Osteocyte (in vitro differentiated cells): ENCODE measurements around the gene FBLN2. TPM values are rescaled to one million over a fixed set of nuclear protein-coding genes. Genes with fewer than 3 reads are reported as not detected.

Experiments used
- DNase-seq: peaks from one replicate; pipeline ENCODE4 v3.0.0; 2021; ENCODE audit warnings: mixed read lengths; ENCODE audit not compliant: unreplicated experiment; ENCODE audit errors: extremely low spot score
- H3K27ac Mint-ChIP-seq: one replicate; pipeline ENCODE4 v1.8.0; 2021; ENCODE audit warnings: mild to moderate bottlenecking, mixed read lengths; ENCODE audit not compliant: unreplicated experiment
- H3K27me3 Mint-ChIP-seq: one replicate; pipeline ENCODE4 v1.8.0; 2021; ENCODE audit warnings: mixed read lengths; ENCODE audit not compliant: unreplicated experiment
- H3K36me3 Mint-ChIP-seq: one replicate; pipeline ENCODE4 v1.8.0; 2021; ENCODE audit warnings: mixed read lengths; ENCODE audit not compliant: unreplicated experiment
- H3K4me1 Mint-ChIP-seq: one replicate; pipeline ENCODE4 v1.8.0; 2021; ENCODE audit warnings: mixed read lengths; ENCODE audit not compliant: unreplicated experiment
- H3K4me3 Mint-ChIP-seq: one replicate; pipeline ENCODE4 v1.8.0; 2021; ENCODE audit warnings: mild to moderate bottlenecking, moderate library complexity, mixed read lengths; ENCODE audit not compliant: unreplicated experiment
- H3K9me3 Mint-ChIP-seq: one replicate; pipeline ENCODE4 v1.8.0; 2021; ENCODE audit warnings: mixed read lengths; ENCODE audit not compliant: unreplicated experiment
- CTCF ChIP-seq: fragments of 200-600 bp; sonication (generic); IDR thresholded peaks from 2 replicates; pipeline ENCODE4 v1.5.0; 2021; ENCODE audit warnings: antibody characterized with exemption, mild to moderate bottlenecking, moderate library complexity
- total RNA-seq: library from RNA; stranded (reverse); gene quantifications from 2 replicates; pipeline ENCODE4 v1.2.1, GENCODE V29; 2021

The FBLN2 gene
- total RNA-seq, 1 donor from 2014 or later = 215 TPM

DNA sequence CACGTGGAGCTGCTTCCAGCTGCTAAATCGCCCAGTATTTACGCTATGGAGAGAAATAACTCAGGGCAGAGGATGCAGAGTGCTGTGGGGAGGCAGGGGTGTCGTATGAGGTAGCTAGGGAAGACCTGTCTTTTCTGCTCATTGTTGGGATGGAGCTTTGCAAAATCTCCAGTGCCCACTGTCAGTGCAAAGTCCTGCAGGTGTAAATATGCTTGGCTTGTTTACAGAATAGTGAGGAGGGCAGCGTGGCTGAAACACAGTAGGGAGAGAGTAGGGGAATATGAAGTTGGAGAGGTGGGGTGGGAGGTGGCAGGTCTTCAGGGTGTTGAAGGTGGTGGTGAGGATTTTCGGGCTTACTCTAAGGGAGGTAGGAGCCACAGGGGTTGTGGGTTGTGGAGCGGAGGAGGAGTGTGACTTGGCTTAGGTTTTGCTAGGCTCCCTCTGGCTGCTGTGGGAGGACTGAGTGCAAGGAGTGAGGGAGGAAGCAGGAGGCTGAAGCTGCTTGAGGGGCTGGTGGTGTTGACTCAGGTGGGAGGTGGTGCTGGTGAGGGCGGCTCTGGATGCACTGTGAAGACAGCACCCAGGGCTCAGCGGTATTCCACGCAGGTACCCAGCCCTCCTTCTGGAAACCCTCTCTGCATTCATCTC is 125.7 kb downstream of the FBLN2 start:
- no peaks in the 10 kb centered on the region for H3K36me3 Mint-ChIP-seq
- no peaks in the 10 kb centered on the region for H3K9me3 Mint-ChIP-seq
- H3K27ac Mint-ChIP-seq = no peak overlapping the region
- H3K4me3 Mint-ChIP-seq = no peak overlapping the region
- no peak for TF ChIP-seq CTCF
- no peaks in the 10 kb centered on the region for H3K4me1 Mint-ChIP-seq
- DNase-seq = no peak
- H3K27me3 Mint-ChIP-seq = peaks cover 33% of the 10 kb centered on the region

- Mint-ChIP-seq H3K4me3 (no peak overlapping the region), H3K36me3 (no peaks in the 10 kb centered on the region), H3K4me1 (no peaks in the 10 kb centered on the region), H3K27me3 (peaks cover 29% of the 10 kb centered on the region), H3K27ac (no peak overlapping the region), H3K9me3 (no peaks in the 10 kb centered on the region)
- no peak for TF ChIP-seq CTCF
- DNase-seq = no peak
These were observed 127.6 kb downstream of the FBLN2 start for GRCh38 chr3:13676356-13677017.

DNA sequence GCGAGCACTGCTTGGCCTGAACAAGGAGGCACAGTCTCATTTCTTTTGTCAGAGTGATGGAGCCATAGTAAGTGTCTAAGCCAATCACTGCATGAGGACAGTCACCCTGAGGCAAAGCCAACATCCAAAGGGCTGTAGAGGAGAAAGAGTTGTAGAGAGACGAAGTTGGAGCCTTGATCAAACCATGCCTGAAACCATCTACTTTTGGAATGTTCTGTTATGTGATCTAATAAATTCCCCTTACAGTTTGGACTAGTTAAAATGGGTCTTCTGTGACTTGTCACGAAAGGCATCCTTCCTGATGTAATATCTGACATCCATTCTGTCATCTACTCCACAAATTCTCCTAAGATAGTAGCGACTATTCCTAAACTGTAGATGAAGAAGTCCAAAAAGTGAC is 128.3 kb downstream of the FBLN2 start:
- H3K27ac Mint-ChIP-seq = no peak overlapping the region
- H3K9me3 Mint-ChIP-seq = no peaks in the 10 kb centered on the region
- TF ChIP-seq CTCF = no peak
- DNase-seq = no peak
- no peaks in the 10 kb centered on the region for H3K36me3 Mint-ChIP-seq
- no peak overlapping the region for H3K4me3 Mint-ChIP-seq
- H3K27me3 Mint-ChIP-seq = peaks cover 23% of the 10 kb centered on the region
- no peaks in the 10 kb centered on the region for H3K4me1 Mint-ChIP-seq

GRCh38 chr3:13681931-13682330 is 133.0 kb downstream of the FBLN2 start:
- Mint-ChIP-seq H3K27ac (no peak overlapping the region), H3K27me3 (peaks cover 12% of the 10 kb centered on the region), H3K36me3 (no peaks in the 10 kb centered on the region), H3K9me3 (no peaks in the 10 kb centered on the region), H3K4me1 (no peaks in the 10 kb centered on the region), H3K4me3 (no peak overlapping the region)
- TF ChIP-seq CTCF = no peak
- no peak for DNase-seq

DNA sequence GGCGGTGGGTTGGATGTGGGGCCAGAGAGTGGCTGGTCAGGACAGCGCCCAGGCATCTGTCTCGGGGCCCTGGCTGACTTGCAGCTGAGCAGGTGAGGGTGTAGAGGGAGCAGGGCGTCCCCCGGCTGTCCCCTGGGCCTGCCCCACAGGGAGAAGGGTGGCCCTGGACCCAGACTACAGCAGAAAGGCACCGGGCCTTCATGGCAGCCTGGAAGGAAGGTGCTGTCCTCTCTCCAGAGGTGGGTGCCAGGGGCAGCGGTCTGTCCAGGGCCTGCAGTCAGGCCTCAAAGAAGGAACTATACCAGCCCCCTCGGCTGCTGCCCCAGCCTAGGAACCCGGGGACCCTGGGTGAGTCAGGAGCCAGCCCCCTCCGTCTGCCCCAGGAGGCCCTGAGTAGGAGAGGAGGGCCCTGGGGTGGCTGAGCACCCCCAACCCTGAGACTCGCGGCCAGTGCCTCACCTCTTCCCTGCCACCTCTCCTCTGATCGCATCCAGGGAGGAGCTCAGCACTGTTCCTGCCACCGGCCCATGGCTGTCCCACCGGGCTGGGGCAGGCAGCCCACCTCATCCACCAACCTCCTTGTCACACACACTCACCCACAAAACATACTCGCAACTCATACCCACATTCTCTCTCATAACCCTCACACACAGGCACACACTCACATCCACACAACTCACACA is 133.5 kb downstream of the FBLN2 start:
- no peaks in the 10 kb centered on the region for H3K4me1 Mint-ChIP-seq
- no peaks in the 10 kb centered on the region for H3K9me3 Mint-ChIP-seq
- no peak overlapping the region for H3K27ac Mint-ChIP-seq

More for the DNA sequence above, 133.5 kb downstream of the FBLN2 start:
- no peak overlapping the region for H3K4me3 Mint-ChIP-seq
- peaks cover 15% of the 10 kb centered on the region for H3K27me3 Mint-ChIP-seq
- TF ChIP-seq CTCF = no peak
- no peak for DNase-seq
- no peaks in the 10 kb centered on the region for H3K36me3 Mint-ChIP-seq
